B cell (primary cell): ENCODE data around the gene CIB1. TPM values are rescaled to one million over a fixed set of nuclear protein-coding genes. Genes with fewer than 3 reads are reported as not detected.
A peak's percentile ranks its signal among the peaks of the same experiment; 100 is the strongest.

Source experiments
- ATAC-seq: fragments of 200-7000 bp; cut with Tn5 transposase; one replicate; pipeline ENCODE4 v1.10.0; 2021; ENCODE audit warnings: low read depth, mild to moderate bottlenecking, moderate number of reproducible peaks, moderate library complexity
- CTCF ChIA-PET: fragments of 350-600 bp; sonication (Branson Sonifier 250); formaldehyde crosslinking; loops from one replicate; lab custom pipeline; 2021; ENCODE audit warnings: antibody characterized with exemption, inconsistent platforms; lab: Charles Lee
- POLR2A ChIA-PET: fragments of 350-600 bp; sonication (Branson Sonifier 250); formaldehyde crosslinking; loops from one replicate; lab custom pipeline; 2021; ENCODE audit warnings: antibody characterized with exemption; lab: Charles Lee
- DNase-seq: peaks from one replicate; pipeline ENCODE4 v3.0.0; 2013
- H2AFZ ChIP-seq: 2 replicates; pipeline ENCODE4 v1.6.1; 2012; ENCODE audit warnings: mild to moderate bottlenecking, low read depth, low read length; ENCODE audit not compliant: insufficient read depth, poor library complexity, severe bottlenecking
- H3K27ac ChIP-seq, 2 donors: 1 replicate in 1 of 2; 2 replicates in 1 of 2; pipeline ENCODE4 v1.5.1; 2012 to 2013; ENCODE audit warnings: low read length in 2 of 2, mild to moderate bottlenecking in 2 of 2, moderate library complexity in 1 of 2
- H3K27me3 ChIP-seq, 4 experiments: fragments of 200-600 bp in 1 of 4; sonication (generic) in 1 of 4; replicated peaks in 1 of 4; 1 replicate in 2 of 4; 2 replicates in 2 of 4; pipeline versions ENCODE4 v1.6.1 to v1.7.0; 2013 to 2016; ENCODE audit warnings: low read length in 3 of 4, mild to moderate bottlenecking in 2 of 4, mixed read lengths in 1 of 4, moderate library complexity in 1 of 4; ENCODE audit not compliant: insufficient read depth in 4 of 4, control insufficient read depth in 3 of 4; ENCODE audit errors: control extremely low read depth in 1 of 4
- H3K36me3 ChIP-seq, 2 experiments: replicated peaks in 1 of 2; 1 replicate in 1 of 2; 2 replicates in 1 of 2; pipeline versions ENCODE4 v1.6.1 to v1.7.1; 2013; ENCODE audit warnings: low read length in 1 of 2; ENCODE audit not compliant: insufficient read depth in 2 of 2, control insufficient read depth in 1 of 2; ENCODE audit errors: control extremely low read depth in 1 of 2, extremely low read depth in 1 of 2
- H3K4me1 ChIP-seq, 2 donors: fragments of 200-600 bp in 1 of 2; sonication (generic) in 1 of 2; 1 replicate in 1 of 2; 2 replicates in 1 of 2; pipeline versions ENCODE4 v1.5.1 to v1.6.1; 2013 to 2017; ENCODE audit warnings: low read length in 2 of 2; ENCODE audit not compliant: control insufficient read depth in 2 of 2, insufficient read depth in 2 of 2
- H3K4me2 ChIP-seq: replicated peaks from 2 replicates; pipeline ENCODE3; 2012; ENCODE audit warnings: mild to moderate bottlenecking, low read depth, low read length; ENCODE audit not compliant: poor library complexity, severe bottlenecking
- H3K4me3 ChIP-seq, 5 experiments: fragments of 200-600 bp in 1 of 5; sonication (generic) in 1 of 5; 1 replicate in 3 of 5; 2 replicates in 2 of 5; pipeline versions ENCODE4 v1.5.1 to v1.7.0; 2011 to 2016; ENCODE audit warnings: low read length in 4 of 5, mild to moderate bottlenecking in 4 of 5, low read depth in 2 of 5, control low read depth in 1 of 5, moderate library complexity in 1 of 5; ENCODE audit not compliant: insufficient read depth in 1 of 5; ENCODE audit errors: control extremely low read depth in 1 of 5, extremely low read depth in 1 of 5
- H3K79me2 ChIP-seq: fragments of 200-600 bp; sonication (generic); one replicate; pipeline ENCODE4 v1.6.0; 2016; ENCODE audit warnings: low read length; ENCODE audit not compliant: control insufficient read depth, insufficient read depth
- H3K9ac ChIP-seq: fragments of 200-600 bp; sonication (generic); 2 replicates; pipeline ENCODE4 v1.6.1; 2017; ENCODE audit warnings: mild to moderate bottlenecking, low read length, moderate library complexity
- H3K9me3 ChIP-seq, 3 donors: one replicate each; pipeline versions ENCODE4 v1.6.1 to v1.7.1; 2013; ENCODE audit warnings: low read length in 2 of 3; ENCODE audit not compliant: control insufficient read depth in 2 of 3, insufficient read depth in 1 of 3; ENCODE audit errors: control extremely low read depth in 1 of 3
- H4K20me1 ChIP-seq: 2 replicates; pipeline ENCODE4 v1.6.0; 2012; ENCODE audit warnings: mild to moderate bottlenecking, low read length; ENCODE audit not compliant: insufficient read depth, control insufficient read depth, poor library complexity, severe bottlenecking
- H3K27ac Mint-ChIP-seq: one replicate; pipeline ENCODE4 v1.8.0; 2021; ENCODE audit warnings: mixed read lengths
- H3K27me3 Mint-ChIP-seq: one replicate; pipeline ENCODE4 v1.8.0; 2021; ENCODE audit warnings: mixed read lengths
- H3K4me1 Mint-ChIP-seq: one replicate; pipeline ENCODE4 v1.8.0; 2021; ENCODE audit warnings: mixed read lengths
- H3K4me3 Mint-ChIP-seq: one replicate; pipeline ENCODE4 v1.8.0; 2021; ENCODE audit warnings: mixed read lengths
- H3K9me3 Mint-ChIP-seq: one replicate; pipeline ENCODE4 v1.8.0; 2022; ENCODE audit warnings: mixed read lengths; ENCODE audit not compliant: insufficient read depth
- CTCF ChIP-seq: fragments of 200-600 bp; IDR thresholded peaks from one replicate; pipeline ENCODE4 v1.8.0; 2022; ENCODE audit warnings: antibody characterized with exemption, mild to moderate bottlenecking
- EZH2 ChIP-seq: IDR thresholded peaks from 2 replicates; pipeline ENCODE4 v1.6.1; 2012; ENCODE audit warnings: borderline replicate concordance, low read depth, mild to moderate bottlenecking, moderate library complexity, low read length; ENCODE audit not compliant: insufficient read depth, poor library complexity, severe bottlenecking
- WGBS: methylation state at CpG from one replicate; pipeline ENCODE4 v1.1.5; 2013; ENCODE audit warnings: missing lambda C conversion rate; ENCODE audit not compliant: insufficient coverage; 5-methylcytosine and 5-hydroxymethylcytosine counted together
- intact Hi-C: fragments of 100-400 bp; cut with micrococcal nuclease; formaldehyde crosslinking; loops from one replicate; pipeline ENCODE4 v1.10.0; 2022
- polyA plus RNA-seq: library from polyadenylated mRNA; depleted of rRNA; stranded (reverse); fragments of >200 nt; gene quantifications from 2 replicates; pipeline ENCODE4 v1.2.3, GENCODE V29; 2012
- total RNA-seq, 2 donors: library from RNA; stranded (reverse); fragments of 120-200 nt in 1 of 2; gene quantifications; 1 replicate in 1 of 2; 2 replicates in 1 of 2; pipeline versions ENCODE4 v1.2.3 to v1.2.4, GENCODE V29; 2013 to 2022

The CIB1 gene
- total and polyA plus RNA-seq, 2 donors (not counting 1 experiment from before 2014, with no cell fraction given) = 153 to 157 TPM

GRCh38 chr15:90191794-90192509 lies 41.8 kb downstream of the CIB1 start:
- Histone ChIP-seq H2AFZ (no peak overlapping the region), H3K4me3 (peak overlapping the region; percentile 45 to 58 (median 53)), H3K27ac (peak overlapping the region; percentile 88 to 91), H3K9ac (peak overlapping the region; percentile 46), H3K4me1 (peaks cover 81 to 96% of the 10 kb centered on the region in 2 donors), H3K79me2 (peaks cover 63% of the 10 kb centered on the region), H3K36me3 (peaks cover 0 to 14% of the 10 kb centered on the region in 2 experiments), H4K20me1 (no peaks in the 10 kb centered on the region), H3K4me2 (peak overlapping the region; percentile 83), H3K27me3 (no peaks in the 10 kb centered on the region), H3K9me3 (no peaks in the 10 kb centered on the region)
- 4% methylated on average over 7 of the region's 7 CpGs for WGBS
- Mint-ChIP-seq H3K4me1 (peaks cover 82% of the 10 kb centered on the region), H3K4me3 (peak overlapping the region; percentile 87), H3K27ac (peak overlapping the region; percentile 97), H3K9me3 (no peaks in the 10 kb centered on the region), H3K27me3 (no peaks in the 10 kb centered on the region)
- ATAC-seq = peak; percentile 70
- intact Hi-C loops = loop anchor here (1.0 to 5.0 kb wide), 7 partner anchors 8 to 740 kb away; partner anchors contain the start of genes GDPGP1, HDDC3, IQGAP1 and NGRN
- POLR2A ChIA-PET = interaction anchor here (0.5 to 6.2 kb wide), 13 partner anchors 8 to 961 kb away, joined by 3 to 163 read pairs (median 9); partner anchors contain the start of genes CIB1, GDPGP1, IQGAP1 and SEMA4B
- peak; percentile 90 for DNase-seq
- no peak for TF ChIP-seq CTCF
- no peak for TF ChIP-seq EZH2
- CTCF ChIA-PET = interaction anchor here (0.6 to 12.1 kb wide), 15 partner anchors 8 to 50 kb away, joined by 3 to 274 read pairs (median 5); partner anchors contain the start of genes CIB1, GDPGP1 and SEMA4B
